Mucosa of rectum (tissue), 2 donors: Measurements from ENCODE around the gene GNAL.

Experiments
- H3K27ac ChIP-seq, 2 donors: one replicate each; pipeline ENCODE4 v1.7.0; 2013; ENCODE audit warnings: inconsistent platforms in 2 of 2, low read depth in 2 of 2, low read length in 2 of 2
- H3K27me3 ChIP-seq, 2 donors: one replicate each; pipeline ENCODE4 v1.7.0; 2013; ENCODE audit warnings: low read length in 2 of 2; ENCODE audit not compliant: control insufficient read depth in 2 of 2, insufficient read depth in 2 of 2
- H3K36me3 ChIP-seq, 2 donors: one replicate each; pipeline ENCODE4 v1.7.0; 2013; ENCODE audit warnings: low read length in 2 of 2; ENCODE audit not compliant: control insufficient read depth in 2 of 2, insufficient read depth in 2 of 2
- H3K4me1 ChIP-seq, 2 donors: one replicate each; pipeline ENCODE4 v1.7.0; 2013; ENCODE audit warnings: low read length in 2 of 2, mild to moderate bottlenecking in 1 of 2; ENCODE audit not compliant: control insufficient read depth in 2 of 2, insufficient read depth in 2 of 2
- H3K4me3 ChIP-seq, 2 donors: one replicate each; pipeline ENCODE4 v1.7.0; 2013; ENCODE audit warnings: low read length in 2 of 2
- H3K9ac ChIP-seq, 2 donors: one replicate each; pipeline ENCODE4 v1.7.0; 2013; ENCODE audit warnings: low read length in 2 of 2, low read depth in 1 of 2, mild to moderate bottlenecking in 1 of 2
- H3K9me3 ChIP-seq, 2 donors: one replicate each; pipeline ENCODE4 v1.7.0; 2013; ENCODE audit warnings: low read length in 2 of 2; ENCODE audit not compliant: control insufficient read depth in 2 of 2
- donor health status: healthy.
- donor health status: Normal muscosa, but diverticular disease.

GNAL gene

DNA sequence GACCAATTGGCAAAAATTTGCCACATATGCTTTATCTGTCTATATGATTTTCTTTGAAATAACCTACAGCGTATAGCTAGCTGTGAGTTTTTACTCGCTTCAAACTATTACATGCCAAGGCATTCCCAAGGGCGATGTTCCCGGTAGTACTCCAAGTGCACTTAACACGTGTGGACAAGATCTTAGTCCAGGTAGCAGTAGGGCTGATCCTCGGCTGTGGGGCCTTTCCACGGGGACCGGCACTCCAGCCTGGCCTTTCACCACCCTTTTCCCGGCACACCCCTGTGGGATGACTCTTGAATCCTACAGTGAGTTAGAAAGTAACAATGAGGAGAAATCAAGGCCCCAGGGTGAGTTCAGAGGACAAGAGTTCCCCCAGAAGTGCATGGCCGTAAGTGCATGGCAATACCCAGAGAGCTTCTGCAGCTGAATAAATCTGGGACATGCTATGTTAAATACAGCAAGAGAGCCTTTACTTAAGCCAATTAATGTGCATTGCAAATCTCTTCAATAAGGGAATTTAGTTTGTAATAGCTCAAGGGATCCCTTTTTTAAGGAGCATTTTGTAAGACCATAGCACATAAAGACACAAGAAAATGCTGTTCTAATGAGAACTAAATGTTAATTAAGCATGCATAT, 188.6 kb downstream of the GNAL start:
- no peaks in the 10 kb centered on the region for H3K4me1 ChIP-seq
- no peak overlapping the region for H3K27ac ChIP-seq
- no peaks in the 10 kb centered on the region for H3K27me3 ChIP-seq
- peaks cover 7 to 9% of the 10 kb centered on the region in 2 donors for H3K36me3 ChIP-seq
- no peak overlapping the region for H3K4me3 ChIP-seq
- no peaks in the 10 kb centered on the region for H3K9me3 ChIP-seq
- H3K9ac ChIP-seq: no peak overlapping the region

GRCh38 chr18:11880586-11881304, 191.7 kb downstream of the GNAL start:
- peaks cover 11 to 13% of the 10 kb centered on the region in 2 donors for H3K4me1 ChIP-seq
- H3K36me3 ChIP-seq: peaks cover 16% of the 10 kb centered on the region in 2 donors
- no peak overlapping the region for H3K27ac ChIP-seq
- H3K27me3 ChIP-seq: no peaks in the 10 kb centered on the region
- no peaks in the 10 kb centered on the region for H3K9me3 ChIP-seq
- no peak overlapping the region for H3K9ac ChIP-seq
- H3K4me3 ChIP-seq: no peak overlapping the region

DNA sequence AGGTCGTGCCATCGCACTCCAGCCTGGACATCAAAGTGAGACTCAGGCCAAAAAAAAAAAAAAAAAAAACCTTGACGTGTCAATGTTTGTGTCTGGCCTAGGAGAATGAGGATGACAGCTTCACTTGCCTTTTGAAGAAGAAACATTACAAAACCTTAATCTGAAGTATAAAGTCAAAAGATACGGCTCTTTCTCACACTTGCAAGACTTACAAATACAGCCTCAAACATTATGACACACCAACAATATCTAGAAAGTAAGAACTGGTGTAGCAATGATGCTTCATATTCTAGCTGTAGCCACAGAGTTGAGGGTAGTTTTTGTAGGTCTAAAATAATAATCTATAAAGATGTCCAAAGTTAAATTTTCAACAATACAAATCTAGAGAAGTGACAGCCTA, 193.6 kb downstream of the GNAL start:
- Histone ChIP-seq H3K9me3 (no peaks in the 10 kb centered on the region), H3K27ac (peak overlapping the region in 1 of 2 donors; percentile 9), H3K4me3 (no peak overlapping the region), H3K27me3 (no peaks in the 10 kb centered on the region), H3K4me1 (peaks cover 18 to 28% of the 10 kb centered on the region in 2 donors), H3K9ac (no peak overlapping the region), H3K36me3 (peaks cover 25 to 27% of the 10 kb centered on the region in 2 donors)

- Histone ChIP-seq H3K4me1 (peaks cover 22 to 33% of the 10 kb centered on the region in 2 donors), H3K9ac (no peak overlapping the region), H3K27me3 (no peaks in the 10 kb centered on the region), H3K36me3 (peaks cover 25 to 29% of the 10 kb centered on the region in 2 donors), H3K4me3 (no peak overlapping the region), H3K9me3 (no peaks in the 10 kb centered on the region), H3K27ac (peak overlapping the region in 1 of 2 donors; percentile 9)
These were observed 194.1 kb downstream of the GNAL start for GRCh38 chr18:11883153-11883552.

GRCh38 chr18:11884396-11885030, 195.4 kb downstream of the GNAL start:
- H3K27me3 ChIP-seq: no peaks in the 10 kb centered on the region
- H3K27ac ChIP-seq: peak overlapping the region; percentile 53 to 61
- H3K4me1 ChIP-seq: peaks cover 22 to 36% of the 10 kb centered on the region in 2 donors
- H3K36me3 ChIP-seq: peaks cover 25 to 37% of the 10 kb centered on the region in 2 donors
- H3K4me3 ChIP-seq: no peak overlapping the region
- no peaks in the 10 kb centered on the region for H3K9me3 ChIP-seq
- H3K9ac ChIP-seq: no peak overlapping the region

GRCh38 chr18:11885278-11885947, 196.3 kb downstream of the GNAL start:
- H3K9me3 ChIP-seq: no peaks in the 10 kb centered on the region
- H3K4me3 ChIP-seq: peak overlapping the region in 1 of 2 donors; percentile 26
- peaks cover 22 to 36% of the 10 kb centered on the region in 2 donors for H3K4me1 ChIP-seq
- H3K9ac ChIP-seq: no peak overlapping the region
- peak overlapping the region; percentile 53 to 61 for H3K27ac ChIP-seq
- H3K36me3 ChIP-seq: peaks cover 25 to 37% of the 10 kb centered on the region in 2 donors
- H3K27me3 ChIP-seq: no peaks in the 10 kb centered on the region

GRCh38 chr18:11886577-11887110, 197.6 kb downstream of the GNAL start:
- Histone ChIP-seq H3K36me3 (peaks cover 19 to 35% of the 10 kb centered on the region in 2 donors), H3K9me3 (no peaks in the 10 kb centered on the region), H3K27ac (peak overlapping the region in 1 of 2 donors; percentile 27), H3K9ac (no peak overlapping the region), H3K27me3 (no peaks in the 10 kb centered on the region), H3K4me1 (peaks cover 22 to 36% of the 10 kb centered on the region in 2 donors), H3K4me3 (no peak overlapping the region)

- Histone ChIP-seq H3K36me3 (peaks cover 16 to 37% of the 10 kb centered on the region in 2 donors), H3K27ac (peak overlapping the region; percentile 59 to 63), H3K4me1 (peaks cover 22 to 36% of the 10 kb centered on the region in 2 donors), H3K4me3 (no peak overlapping the region), H3K9me3 (no peaks in the 10 kb centered on the region), H3K9ac (peak overlapping the region in 1 of 2 donors; percentile 23), H3K27me3 (no peaks in the 10 kb centered on the region)
These were observed 198.5 kb downstream of the GNAL start for GRCh38 chr18:11887328-11888128.

GRCh38 chr18:11888726-11889125, 199.7 kb downstream of the GNAL start:
- Histone ChIP-seq H3K9me3 (no peaks in the 10 kb centered on the region), H3K27ac (no peak overlapping the region), H3K36me3 (peaks cover 19 to 42% of the 10 kb centered on the region in 2 donors), H3K27me3 (no peaks in the 10 kb centered on the region), H3K4me1 (peaks cover 22 to 36% of the 10 kb centered on the region in 2 donors), H3K4me3 (no peak overlapping the region), H3K9ac (no peak overlapping the region)
